CD14-positive monocyte (primary cell): Measurements from ENCODE around the gene CHST11. TPM values are rescaled to one million over a fixed set of nuclear protein-coding genes. Genes with fewer than 3 reads are reported as not detected.

Source experiments
- DNase-seq, 3 donors: peaks; one replicate each; pipeline ENCODE4 v3.0.0-alpha.2; 2011 to 2022
- H2AFZ ChIP-seq: 2 replicates; pipeline ENCODE4 v1.6.0; 2012; ENCODE audit warnings: mild to moderate bottlenecking, low read depth, low read length, inconsistent platforms; ENCODE audit not compliant: insufficient read depth, poor library complexity, severe bottlenecking
- H3K27ac ChIP-seq, 2 donors: 1 replicate in 1 of 2; 2 replicates in 1 of 2; pipeline ENCODE4 v1.5.1; 2012 to 2013; ENCODE audit warnings: low read length in 2 of 2, control low read depth in 1 of 2, inconsistent platforms in 1 of 2, low read depth in 1 of 2, mild to moderate bottlenecking in 1 of 2
- H3K27me3 ChIP-seq, 2 donors: one replicate each; pipeline versions ENCODE4 v1.6.0 to v1.6.1; 2011 to 2013; ENCODE audit warnings: low read length in 2 of 2; ENCODE audit not compliant: control insufficient read depth in 2 of 2, insufficient read depth in 2 of 2
- H3K36me3 ChIP-seq, 2 donors: replicated peaks in 1 of 2; 1 replicate in 1 of 2; 2 replicates in 1 of 2; pipeline versions ENCODE4 v1.5.1 to v1.6.1; 2012 to 2013; ENCODE audit warnings: low read length in 2 of 2, control low read depth in 1 of 2, inconsistent platforms in 1 of 2, mild to moderate bottlenecking in 1 of 2; ENCODE audit not compliant: insufficient read depth in 2 of 2, control insufficient read depth in 1 of 2
- H3K4me1 ChIP-seq, 2 donors: 1 replicate in 1 of 2; 2 replicates in 1 of 2; pipeline versions ENCODE4 v1.5.1 to v1.6.1; 2012 to 2013; ENCODE audit warnings: low read length in 2 of 2, control low read depth in 1 of 2, inconsistent platforms in 1 of 2, mild to moderate bottlenecking in 1 of 2, moderate library complexity in 1 of 2; ENCODE audit not compliant: insufficient read depth in 2 of 2, control insufficient read depth in 1 of 2
- H3K4me2 ChIP-seq: replicated peaks from 2 replicates; pipeline ENCODE3; 2012; ENCODE audit warnings: low read length, moderate library complexity, mild to moderate bottlenecking; ENCODE audit not compliant: poor library complexity, severe bottlenecking; ENCODE audit errors: extremely low read depth
- H3K4me3 ChIP-seq, 3 experiments: fragments of 200-600 bp in 1 of 3; sonication (generic) in 1 of 3; replicated peaks in 1 of 3; 1 replicate in 2 of 3; 2 replicates in 1 of 3; pipeline ENCODE4 v1.5.1; 2011 to 2013; ENCODE audit warnings: low read length in 3 of 3, mild to moderate bottlenecking in 3 of 3, control low read depth in 2 of 3, low read depth in 2 of 3, inconsistent platforms in 1 of 3, moderate library complexity in 1 of 3
- H3K79me2 ChIP-seq: 2 replicates; pipeline ENCODE4 v1.6.0; 2012; ENCODE audit warnings: mild to moderate bottlenecking, control low read depth, inconsistent platforms, low read length, moderate library complexity; ENCODE audit not compliant: insufficient read depth
- H3K9ac ChIP-seq: 2 replicates; pipeline ENCODE4 v1.6.0; 2017; ENCODE audit warnings: low read length, mild to moderate bottlenecking; ENCODE audit not compliant: insufficient read depth, poor library complexity, severe bottlenecking
- H3K9me3 ChIP-seq, 2 donors: replicated peaks in 1 of 2; 1 replicate in 1 of 2; 2 replicates in 1 of 2; pipeline versions ENCODE4 v1.5.1 to v1.6.1; 2012 to 2013; ENCODE audit warnings: low read length in 2 of 2, control low read depth in 1 of 2; ENCODE audit not compliant: control insufficient read depth in 1 of 2, insufficient read depth in 1 of 2
- H4K20me1 ChIP-seq: 2 replicates; pipeline ENCODE4 v1.6.0; 2012; ENCODE audit warnings: mild to moderate bottlenecking, low read length, control low read depth, moderate library complexity; ENCODE audit not compliant: insufficient read depth
- H3K27ac Mint-ChIP-seq, 7 donors: one replicate each; pipeline ENCODE4 v1.8.0; 2020; ENCODE audit warnings: mild to moderate bottlenecking in 7 of 7, mixed read lengths in 7 of 7, moderate library complexity in 6 of 7, inconsistent platforms in 2 of 7
- H3K27me3 Mint-ChIP-seq, 3 donors: one replicate each; pipeline ENCODE4 v1.8.0; 2021 to 2022; ENCODE audit warnings: low read depth in 3 of 3, mild to moderate bottlenecking in 3 of 3, mixed read lengths in 3 of 3, moderate library complexity in 3 of 3, inconsistent platforms in 1 of 3
- H3K36me3 Mint-ChIP-seq, 2 donors: one replicate each; pipeline ENCODE4 v1.8.0; 2020; ENCODE audit warnings: mixed read lengths in 2 of 2, inconsistent platforms in 1 of 2, mild to moderate bottlenecking in 1 of 2
- H3K4me1 Mint-ChIP-seq: one replicate; pipeline ENCODE4 v1.8.0; 2020; ENCODE audit warnings: mild to moderate bottlenecking, mixed read lengths
- H3K4me3 Mint-ChIP-seq, 2 donors: one replicate each; pipeline ENCODE4 v1.8.0; 2020; ENCODE audit warnings: mild to moderate bottlenecking in 2 of 2, mixed read lengths in 2 of 2, moderate library complexity in 1 of 2
- H3K9me3 Mint-ChIP-seq, 7 donors: one replicate each; pipeline ENCODE4 v1.8.0; 2020 to 2022; ENCODE audit warnings: mixed read lengths in 7 of 7, mild to moderate bottlenecking in 6 of 7, moderate library complexity in 6 of 7, inconsistent platforms in 2 of 7
- CTCF ChIP-seq: fragments of 200-600 bp; IDR thresholded peaks from one replicate; pipeline ENCODE4 v1.8.0; 2022; ENCODE audit warnings: antibody characterized with exemption, mild to moderate bottlenecking
- WGBS: methylation state at CpG from one replicate; pipeline ENCODE4 v1.1.5; 2013; ENCODE audit warnings: missing lambda C conversion rate; ENCODE audit not compliant: insufficient coverage; 5-methylcytosine and 5-hydroxymethylcytosine counted together
- intact Hi-C, 2 donors: fragments of 100-400 bp; cut with micrococcal nuclease; formaldehyde crosslinking; loops; one replicate each; pipeline versions ENCODE4 v1.15.0 to v1.15.1; 2023
- polyA plus RNA-seq, 3 donors: library from polyadenylated mRNA; depleted of rRNA in 1 of 3; unstranded in 2 of 3; stranded (reverse) in 1 of 3; fragments of 300-500 nt in 2 of 3; fragments of >200 nt in 1 of 3; fragmentation: Illumina TruSeq in 2 of 3; gene quantifications; 1 replicate in 2 of 3; 2 replicates in 1 of 3; pipeline ENCODE4 v1.2.3, GENCODE V29; 2012 to 2021

CHST11 gene
- polyA plus RNA-seq, 3 donors = 44.4 to 66.6 (median 48.4) TPM

GRCh38 chr12:104436790-104437189 lies 20.0 kb upstream of the CHST11 start:
- peaks cover 4 to 11% (median 9%) of the 10 kb centered on the region in 3 donors for H3K27me3 Mint-ChIP-seq
- DNase-seq = no peak
- Histone ChIP-seq H3K27me3 (no peaks in the 10 kb centered on the region), H3K4me1 (no peaks in the 10 kb centered on the region), H3K79me2 (no peaks in the 10 kb centered on the region), H3K9me3 (no peaks in the 10 kb centered on the region), H3K4me3 (no peak overlapping the region), H3K4me2 (no peak overlapping the region), H4K20me1 (no peaks in the 10 kb centered on the region), H3K9ac (no peak overlapping the region), H3K36me3 (no peaks in the 10 kb centered on the region), H3K27ac (no peak overlapping the region), H2AFZ (no peak overlapping the region)
- intact Hi-C loops = no loop called here
- H3K4me1 Mint-ChIP-seq = no peaks in the 10 kb centered on the region
- no peak overlapping the region for H3K4me3 Mint-ChIP-seq
- H3K9me3 Mint-ChIP-seq = no peaks in the 10 kb centered on the region
- WGBS = 100% methylated on average over 2 of the region's 8 CpGs
- H3K27ac Mint-ChIP-seq = peak overlapping the region in 1 of 7 donors; percentile 36
- H3K36me3 Mint-ChIP-seq = no peaks in the 10 kb centered on the region
- TF ChIP-seq CTCF = no peak

GRCh38 chr12:104438134-104438533 lies 18.6 kb upstream of the CHST11 start:
- Histone ChIP-seq H3K27ac (no peak overlapping the region), H3K79me2 (no peaks in the 10 kb centered on the region), H3K36me3 (no peaks in the 10 kb centered on the region), H3K27me3 (no peaks in the 10 kb centered on the region), H3K4me1 (no peaks in the 10 kb centered on the region), H2AFZ (no peak overlapping the region), H3K9me3 (no peaks in the 10 kb centered on the region), H3K9ac (no peak overlapping the region), H3K4me3 (no peak overlapping the region), H3K4me2 (no peak overlapping the region), H4K20me1 (no peaks in the 10 kb centered on the region)
- no peak overlapping the region for H3K4me3 Mint-ChIP-seq
- TF ChIP-seq CTCF = no peak
- 100% methylated on average over 1 of the region's 3 CpGs for WGBS
- H3K9me3 Mint-ChIP-seq = peaks cover 0 to 3% (median 0%) of the 10 kb centered on the region in 7 donors
- H3K27me3 Mint-ChIP-seq = peaks cover 6 to 11% (median 10%) of the 10 kb centered on the region in 3 donors
- no peak overlapping the region for H3K27ac Mint-ChIP-seq
- no peak for DNase-seq
- H3K4me1 Mint-ChIP-seq = peaks cover 3% of the 10 kb centered on the region
- intact Hi-C loops = no loop called here
- no peaks in the 10 kb centered on the region for H3K36me3 Mint-ChIP-seq
